NCI-H1417 treated with DMSO at 0.1 percent for 48 hours (cell line): ENCODE results near the gene LETM1.

Experiments
- DNase-seq: peaks from one replicate; lab custom pipeline; 2025; lab: John Stamatoyannopoulos, UW

LETM1 gene

GRCh38 chr4:1806596-1807331 lies 49.2 kb downstream of the LETM1 start:
- DNase-seq, result no peak

DNA sequence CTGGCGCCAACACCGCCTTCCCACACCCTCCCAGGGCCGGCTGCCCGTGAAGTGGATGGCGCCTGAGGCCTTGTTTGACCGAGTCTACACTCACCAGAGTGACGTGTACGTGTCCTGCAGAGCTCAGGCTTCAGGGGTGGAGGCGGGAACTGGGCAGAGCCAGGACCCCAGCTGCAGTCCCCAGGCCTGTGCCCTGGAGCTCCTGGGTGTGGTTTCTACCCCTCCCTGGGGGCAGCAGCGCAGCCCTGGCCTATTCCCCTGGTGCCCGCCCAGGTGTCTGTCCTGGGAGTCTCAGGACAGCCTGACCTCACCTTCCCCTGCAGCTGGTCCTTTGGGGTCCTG lies 49.8 kb downstream of the LETM1 start:
- DNase-seq, result no peak

- no peak for DNase-seq
Measured at GRCh38 chr4:1805493-1806222, 50.3 kb downstream of the LETM1 start.

DNA sequence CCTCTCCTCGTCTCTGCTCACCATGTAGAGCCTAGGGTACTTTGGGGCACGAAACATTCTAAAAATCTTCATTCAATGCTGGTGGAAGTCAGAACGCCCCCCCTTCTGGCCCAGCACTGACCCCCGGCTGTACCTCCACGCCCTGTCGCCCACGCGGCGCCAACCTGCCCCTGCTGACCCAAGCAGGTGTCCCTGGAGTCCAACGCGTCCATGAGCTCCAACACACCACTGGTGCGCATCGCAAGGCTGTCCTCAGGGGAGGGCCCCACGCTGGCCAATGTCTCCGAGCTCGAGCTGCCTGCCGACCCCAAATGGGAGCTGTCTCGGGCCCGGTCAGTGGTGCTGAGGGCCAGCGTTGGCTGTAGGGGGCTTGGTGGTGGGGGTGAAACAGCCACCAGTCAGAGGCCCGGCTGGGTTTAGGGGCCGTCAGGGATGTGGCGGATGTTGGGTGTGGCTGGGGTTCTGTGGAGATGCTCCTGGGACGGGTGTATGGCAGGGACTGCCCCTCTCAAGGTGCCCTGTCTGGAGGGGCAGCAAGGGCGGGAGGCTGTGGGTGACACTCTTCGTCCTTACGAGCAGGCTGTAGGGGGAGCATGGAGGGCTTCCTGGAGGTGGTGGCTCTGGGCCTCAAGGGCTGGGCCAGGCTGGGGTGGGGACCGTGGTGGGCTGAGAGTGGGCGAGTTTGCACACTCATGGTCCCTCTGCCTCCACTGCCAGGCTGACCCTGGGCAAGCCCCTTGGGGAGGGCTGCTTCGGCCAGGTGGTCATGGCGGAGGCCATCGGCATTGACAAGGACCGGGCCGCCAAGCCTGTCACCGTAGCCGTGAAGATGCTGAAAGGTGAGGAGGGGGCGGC lies 51.1 kb downstream of the LETM1 start:
- DNase-seq, result no peak

DNA sequence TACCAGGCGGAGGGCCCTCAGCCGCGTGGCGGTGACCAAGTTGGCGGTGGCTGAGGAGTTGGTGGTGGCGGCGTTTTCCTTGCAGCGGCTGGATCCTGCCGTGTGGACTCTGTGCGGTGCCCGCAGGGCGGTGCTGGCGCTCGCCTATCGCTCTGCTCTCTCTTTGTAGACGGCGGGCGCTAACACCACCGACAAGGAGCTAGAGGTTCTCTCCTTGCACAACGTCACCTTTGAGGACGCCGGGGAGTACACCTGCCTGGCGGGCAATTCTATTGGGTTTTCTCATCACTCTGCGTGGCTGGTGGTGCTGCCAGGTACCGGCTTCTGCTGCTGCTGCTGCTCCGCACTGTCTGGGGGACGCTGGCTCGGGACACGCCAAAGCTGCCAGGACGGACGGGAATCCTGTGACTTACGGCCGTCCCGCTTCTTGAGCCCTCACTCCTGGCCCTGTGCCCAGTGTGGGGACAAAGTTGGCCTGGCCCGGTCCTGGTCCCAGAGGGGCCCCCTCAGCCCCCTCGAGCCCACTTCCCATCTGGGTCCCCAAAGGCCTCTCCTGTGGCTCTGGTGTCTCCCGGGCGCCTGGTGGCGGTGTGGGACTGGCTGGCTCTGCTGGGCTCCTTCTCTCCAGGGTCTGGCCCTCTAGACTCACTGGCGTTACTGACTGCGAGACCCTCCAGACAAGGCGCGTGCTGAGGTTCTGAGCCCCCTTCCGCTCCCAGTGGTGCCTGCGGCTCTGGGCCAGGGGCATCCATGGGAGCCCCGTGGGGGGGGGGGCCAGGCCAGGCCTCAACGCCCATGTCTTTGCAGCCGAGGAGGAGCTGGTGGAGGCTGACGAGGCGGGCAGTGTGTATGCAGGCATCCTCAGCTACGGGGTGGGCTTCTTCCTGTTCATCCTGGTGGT lies 52.2 kb downstream of the LETM1 start:
- no peak for DNase-seq

DNA sequence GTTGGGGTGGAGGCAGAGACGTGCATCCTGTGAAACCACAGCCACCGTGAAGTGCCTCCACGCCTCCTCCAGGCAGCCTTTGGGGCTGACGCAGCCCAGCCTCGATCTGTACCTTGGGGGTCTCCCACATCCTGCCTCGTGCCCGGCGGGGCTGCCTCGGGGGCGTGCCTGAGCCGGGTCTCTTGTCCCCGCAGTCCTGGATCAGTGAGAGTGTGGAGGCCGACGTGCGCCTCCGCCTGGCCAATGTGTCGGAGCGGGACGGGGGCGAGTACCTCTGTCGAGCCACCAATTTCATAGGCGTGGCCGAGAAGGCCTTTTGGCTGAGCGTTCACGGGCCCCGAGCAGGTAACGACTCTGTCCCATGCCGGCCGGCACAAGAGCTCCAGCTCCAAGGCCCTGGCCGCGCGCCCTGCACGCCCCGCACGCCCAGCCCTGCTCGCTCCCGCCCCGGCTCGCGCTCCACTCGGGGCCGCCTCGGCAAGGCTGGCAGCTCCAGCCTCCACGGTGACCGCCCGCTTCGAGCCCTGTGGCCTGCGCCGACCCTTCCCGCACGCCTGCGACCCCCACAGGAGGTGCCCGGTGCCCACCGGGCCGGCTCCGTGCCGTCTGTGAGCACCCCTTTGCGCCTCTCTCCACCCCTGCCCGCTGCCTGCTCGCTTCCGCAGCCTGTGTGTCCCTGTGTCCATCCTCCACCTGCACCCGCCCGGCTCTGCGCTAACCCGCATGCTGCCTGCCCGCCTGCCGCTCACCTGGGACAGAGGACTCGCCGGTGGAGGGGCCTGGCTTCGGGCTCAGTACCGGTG lies 53.0 kb downstream of the LETM1 start:
- no peak for DNase-seq

DNA sequence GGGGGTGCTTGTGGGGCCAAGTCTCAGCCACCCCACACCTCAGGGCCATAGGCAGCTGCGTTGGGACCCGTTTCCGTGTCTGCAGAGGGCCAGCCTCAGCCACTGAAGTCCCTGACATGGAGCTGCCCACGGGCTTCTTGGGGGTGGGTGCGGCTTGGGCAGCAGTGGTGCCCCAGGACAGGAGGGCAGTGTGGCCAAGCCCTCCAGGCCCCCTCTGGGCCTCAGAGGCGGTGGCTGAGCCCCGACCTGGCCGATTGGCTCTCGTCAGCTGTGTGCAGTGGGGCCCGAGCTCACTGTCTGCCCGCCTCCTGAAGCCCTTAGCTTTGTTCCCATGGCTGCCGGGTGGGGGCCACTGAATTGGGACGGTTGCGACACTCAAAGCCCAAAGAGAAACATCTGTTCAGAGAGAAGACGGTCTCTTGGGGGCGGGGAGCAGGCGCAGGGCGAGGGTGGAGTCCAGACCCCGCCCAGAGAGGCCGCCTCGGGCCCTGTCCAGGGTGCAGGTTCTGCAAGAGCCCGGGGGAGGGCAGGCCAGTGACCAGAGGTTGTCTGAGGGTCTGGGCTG lies 53.7 kb downstream of the LETM1 start:
- no peak for DNase-seq

DNA sequence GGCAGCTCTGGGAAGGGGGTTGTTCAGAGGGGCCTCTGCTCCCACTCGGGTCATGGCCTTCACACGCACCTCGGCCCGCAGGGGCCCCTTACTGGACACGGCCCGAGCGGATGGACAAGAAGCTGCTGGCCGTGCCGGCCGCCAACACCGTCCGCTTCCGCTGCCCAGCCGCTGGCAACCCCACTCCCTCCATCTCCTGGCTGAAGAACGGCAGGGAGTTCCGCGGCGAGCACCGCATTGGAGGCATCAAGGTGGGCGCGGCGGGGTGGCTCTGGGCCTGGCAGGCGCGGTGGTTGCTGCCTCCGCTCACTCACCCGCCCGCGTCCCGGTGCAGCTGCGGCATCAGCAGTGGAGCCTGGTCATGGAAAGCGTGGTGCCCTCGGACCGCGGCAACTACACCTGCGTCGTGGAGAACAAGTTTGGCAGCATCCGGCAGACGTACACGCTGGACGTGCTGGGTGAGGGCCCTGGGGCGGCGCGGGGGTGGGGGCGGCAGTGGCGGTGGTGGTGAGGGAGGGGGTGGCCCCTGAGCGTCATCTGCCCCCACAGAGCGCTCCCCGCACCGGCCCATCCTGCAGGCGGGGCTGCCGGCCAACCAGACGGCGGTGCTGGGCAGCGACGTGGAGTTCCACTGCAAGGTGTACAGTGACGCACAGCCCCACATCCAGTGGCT lies 54.5 kb downstream of the LETM1 start:
- DNase-seq, result no peak

DNA sequence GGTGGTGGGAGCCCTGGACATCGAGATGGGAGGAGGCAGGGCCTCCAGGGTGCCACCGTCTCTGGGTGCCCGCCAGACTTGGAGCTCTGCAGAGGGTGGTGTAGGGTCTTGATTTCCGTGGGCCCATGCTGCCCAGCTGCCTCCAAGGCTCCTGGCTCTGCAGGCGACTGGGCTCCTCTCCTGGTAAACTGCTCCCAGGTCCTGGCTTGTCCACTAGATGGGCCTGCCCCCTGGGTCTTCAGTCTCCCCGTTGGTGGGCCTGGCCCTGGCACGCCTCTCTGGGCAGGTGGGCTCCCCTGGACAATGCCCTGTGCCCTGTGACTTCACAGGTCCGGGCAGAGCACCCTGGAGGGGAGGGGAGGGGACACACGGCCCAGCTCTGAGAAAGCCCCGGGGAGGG lies 55.2 kb downstream of the LETM1 start:
- DNase-seq, result no peak

- DNase-seq, result no peak
Measured at GRCh38 chr4:1799387-1800375, 56.3 kb downstream of the LETM1 start.

DNA sequence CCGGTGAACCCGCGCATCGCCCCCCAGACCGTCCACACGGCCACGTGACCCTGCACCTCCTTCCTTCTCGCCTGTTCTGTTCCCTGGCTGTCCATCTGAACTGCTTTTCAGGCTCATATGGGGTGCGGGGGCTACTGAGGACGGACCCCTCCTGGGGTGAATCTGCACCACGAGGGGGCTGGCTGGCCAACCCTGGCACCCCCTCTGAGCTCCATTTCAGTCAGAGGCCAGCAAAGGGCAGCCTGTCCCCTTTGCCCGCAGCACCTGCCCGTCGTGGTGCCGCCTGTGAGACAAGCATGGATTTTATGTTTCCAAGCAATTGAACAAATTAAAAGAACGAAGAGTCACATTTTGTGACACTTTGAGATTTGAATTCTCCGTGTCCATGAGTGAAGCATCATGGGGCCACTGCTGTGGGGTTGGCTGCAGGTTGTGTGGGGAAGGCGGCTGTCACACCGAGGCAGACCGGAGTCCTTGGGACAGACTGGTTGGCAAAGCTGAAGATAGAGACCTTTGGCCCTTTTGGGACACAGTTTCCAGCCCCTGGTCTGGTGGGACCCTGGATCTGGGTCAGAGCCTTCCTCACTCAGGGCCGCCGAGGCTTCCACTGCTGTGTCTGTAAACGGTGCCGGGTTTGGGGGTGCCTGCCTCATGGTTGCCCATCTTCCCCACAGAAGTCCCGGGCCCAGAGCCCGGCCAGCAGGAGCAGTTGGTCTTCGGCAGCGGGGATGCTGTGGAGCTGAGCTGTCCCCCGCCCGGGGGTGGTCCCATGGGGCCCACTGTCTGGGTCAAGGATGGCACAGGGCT lies 57.2 kb downstream of the LETM1 start:
- no peak for DNase-seq

DNA sequence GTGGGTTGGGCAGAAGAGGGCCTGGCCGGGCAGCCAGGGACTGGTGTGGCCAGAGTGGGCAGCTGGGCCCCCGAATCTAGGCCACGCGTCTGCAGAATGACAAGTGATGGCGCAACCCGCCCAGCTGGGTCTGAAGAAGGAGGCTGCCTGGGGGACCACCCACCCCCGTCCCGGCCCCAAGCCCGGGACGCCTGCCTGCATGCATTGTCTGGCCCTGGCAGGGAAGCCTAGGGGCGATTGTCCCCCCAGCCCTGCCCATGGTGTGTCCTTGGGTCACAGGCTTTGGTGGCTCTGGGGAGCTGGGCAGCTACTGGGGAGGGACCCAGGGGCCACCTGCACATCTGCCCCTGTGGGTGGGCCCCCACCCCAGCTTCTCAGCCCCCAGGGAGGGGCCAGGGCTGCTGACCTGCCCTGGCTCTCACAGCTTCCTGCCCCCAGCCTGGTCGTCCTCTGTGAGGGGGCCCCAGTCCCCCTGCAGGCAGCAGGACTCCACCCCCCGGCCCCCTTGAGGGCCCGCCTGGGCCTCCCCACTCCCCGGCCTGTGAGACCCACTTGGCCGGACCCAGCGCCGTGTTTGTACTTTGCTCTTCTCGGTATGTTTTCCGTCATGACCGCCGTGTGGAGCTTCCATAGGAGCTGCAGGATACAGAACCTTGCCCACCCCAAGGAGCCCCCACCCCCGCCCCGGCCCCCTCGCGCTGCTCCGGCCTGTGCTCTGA lies 57.9 kb downstream of the LETM1 start:
- no peak for DNase-seq

GRCh38 chr4:1797298-1797860 lies 58.6 kb downstream of the LETM1 start:
- no peak for DNase-seq

DNA sequence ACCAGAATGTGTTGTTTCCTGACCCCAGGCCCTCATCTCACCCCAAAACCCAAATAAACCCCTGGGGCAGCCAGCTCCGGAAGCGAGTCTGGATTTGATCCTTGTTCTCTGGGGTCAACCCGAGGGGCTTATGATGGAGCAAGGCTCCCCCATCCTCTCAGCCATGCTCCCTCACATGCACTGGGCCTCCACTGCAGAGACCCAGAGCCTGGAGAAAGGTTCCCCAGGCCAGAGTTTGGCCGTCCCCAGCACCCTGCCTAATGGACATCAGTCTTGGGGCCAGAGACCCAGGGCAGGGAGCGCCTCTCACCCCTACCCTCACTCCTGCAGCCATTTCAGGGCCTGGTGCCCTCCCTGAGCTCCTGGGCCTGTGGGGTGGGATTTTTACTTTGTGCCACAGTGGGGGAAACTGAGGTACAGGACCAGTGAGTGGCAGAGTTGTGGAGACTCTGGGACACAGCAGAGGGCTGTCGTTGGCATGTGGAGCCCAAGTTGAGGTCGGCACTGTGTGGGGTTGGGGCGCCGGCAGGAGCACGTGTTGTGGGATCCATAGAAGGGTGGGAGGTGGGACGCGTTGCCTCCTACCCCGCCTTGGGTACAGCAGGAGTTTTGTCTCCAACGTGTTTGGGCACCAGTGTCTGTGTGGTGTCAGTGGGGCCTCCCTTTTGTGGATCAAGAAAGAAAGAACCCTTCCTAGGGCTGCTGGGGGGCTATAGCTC lies 59.3 kb downstream of the LETM1 start:
- DNase-seq, result no peak

DNA sequence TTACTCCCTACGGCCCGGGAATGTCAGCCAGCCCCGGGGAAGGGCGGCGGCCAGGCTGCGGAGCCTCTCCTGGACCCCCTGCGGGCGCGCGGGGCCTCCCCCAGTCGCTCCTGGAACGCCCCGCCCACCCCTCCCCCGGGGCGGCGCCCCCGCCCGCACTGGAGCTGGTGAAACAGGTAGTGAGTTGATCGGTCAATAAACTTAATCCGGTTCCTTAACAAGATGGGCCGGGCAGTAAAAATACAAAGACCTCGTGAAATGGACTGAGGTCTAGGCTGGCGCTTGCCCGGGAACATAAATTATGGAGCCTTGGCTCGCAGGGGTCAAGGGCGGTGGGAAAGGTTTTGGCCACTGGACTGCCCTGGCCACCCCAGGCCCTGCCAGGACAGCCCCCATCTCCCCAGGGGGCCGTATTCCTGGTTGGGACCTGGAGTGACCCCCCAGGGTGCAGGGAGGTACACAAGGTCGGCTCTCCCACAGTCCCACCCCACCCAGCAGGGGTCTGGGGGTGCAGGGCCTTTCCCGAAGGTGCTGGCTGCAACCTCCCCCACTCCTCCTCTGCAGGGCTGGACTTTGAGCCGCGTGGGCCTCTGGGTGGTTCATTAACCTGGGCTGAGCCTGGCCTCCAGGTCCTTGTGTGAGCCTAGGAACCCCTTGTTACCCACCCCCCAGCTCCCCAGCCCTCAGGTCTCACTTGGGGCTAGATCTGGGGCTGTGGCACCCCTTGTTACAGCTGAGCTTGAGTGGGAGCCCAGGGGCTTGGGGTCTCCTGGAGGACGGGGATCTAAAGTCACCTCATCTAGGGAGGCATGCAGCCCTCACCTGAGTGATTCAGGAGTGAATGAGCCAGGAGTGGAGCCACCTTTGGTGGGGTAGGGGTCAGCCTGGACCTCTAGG lies 60.4 kb downstream of the LETM1 start:
- DNase-seq, result no peak
